Sigmoid colon (tissue), 7 donors: ENCODE measurements around the gene SYT11. TPM values are rescaled to one million over a fixed set of nuclear protein-coding genes. Genes with fewer than 3 reads are reported as not detected.

ENCODE experiments used
- DNase-seq: peaks from one replicate; pipeline ENCODE4 v3.0.0-alpha.2; 2019
- H3K27ac ChIP-seq, 4 donors: fragments of 200-600 bp; sonication (generic); one replicate each; pipeline ENCODE4 v1.5.1; 2016 to 2019; ENCODE audit warnings: mild to moderate bottlenecking in 1 of 4
- H3K27me3 ChIP-seq, 3 donors: fragments of 200-600 bp; sonication (generic); one replicate each; pipeline ENCODE4 v1.5.1; 2019; ENCODE audit warnings: mild to moderate bottlenecking in 1 of 3
- H3K36me3 ChIP-seq, 4 donors: fragments of 200-600 bp; sonication (generic); one replicate each; pipeline ENCODE4 v1.5.1; 2016 to 2019
- H3K4me1 ChIP-seq, 4 donors: fragments of 200-600 bp; sonication (generic); one replicate each; pipeline ENCODE4 v1.5.1; 2017 to 2019
- H3K4me3 ChIP-seq, 4 donors: fragments of 200-600 bp; sonication (generic); one replicate each; pipeline ENCODE4 v1.5.1; 2017 to 2019; ENCODE audit warnings: mild to moderate bottlenecking in 2 of 4, moderate library complexity in 1 of 4
- H3K9me3 ChIP-seq, 4 donors: fragments of 200-600 bp in 3 of 4; sonication (generic) in 3 of 4; one replicate each; pipeline versions ENCODE4 v1.5.1 to v1.6.1; 2013 to 2019
- EP300 ChIP-seq, 4 donors: sonication (generic); formaldehyde crosslinking; IDR thresholded peaks; one replicate each; pipeline ENCODE4 v1.6.1; 2017; ENCODE audit warnings: antibody characterized with exemption in 4 of 4
- POLR2A ChIP-seq, 2 donors: fragments of 450-650 bp; IDR thresholded peaks; one replicate each; pipeline ENCODE4 v1.6.1; 2016; ENCODE audit warnings: antibody characterized with exemption in 2 of 2, mild to moderate bottlenecking in 2 of 2, moderate library complexity in 2 of 2
- POLR2AphosphoS5 ChIP-seq, 4 donors: sonication (generic); formaldehyde crosslinking; IDR thresholded peaks; one replicate each; pipeline ENCODE4 v1.6.1; 2017; ENCODE audit warnings: antibody characterized with exemption in 4 of 4
- WGBS, 2 donors: extraction: QIAGEN DNeasy Blood & Tissue Kit; methylation state at CpG; one replicate each; pipeline ENCODE4 v1.1.7; 2013; 5-methylcytosine and 5-hydroxymethylcytosine counted together
- intact Hi-C: fragments of 100-400 bp; cut with DNase I; formaldehyde crosslinking; loops from one replicate; pipeline ENCODE4 v1.15.1; 2023
- polyA plus RNA-seq, 3 donors: library from polyadenylated mRNA; stranded (reverse); fragments of 200-250 nt; gene quantifications; one replicate each; pipeline ENCODE4 v1.2.3, GENCODE V29; 2013
- total RNA-seq, 4 donors: library from RNA; depleted of rRNA; stranded (reverse); fragments of >200 nt; gene quantifications; one replicate each; pipeline ENCODE4 v1.1.0, GENCODE V29; 2016
- TF ChIP-seq, protein P1 (sequence below), 4 experiments: fragments of 450-650 bp in 3 of 4; fragments of 200-600 bp in 1 of 4; IDR thresholded peaks; one replicate each; pipeline ENCODE4 v1.5.1; 2016 to 2019; ENCODE audit warnings: antibody characterized with exemption in 4 of 4, mild to moderate bottlenecking in 3 of 4, moderate library complexity in 2 of 4
- donor health status: healthy with polysubstance abuse.
- donor health status: Bipolar disorder and iron deficiency.
- donor health status: healthy.

Gene SYT11
- total and polyA plus RNA-seq, 7 donors = under 0.01 to 29.1 (median 14.0) TPM

DNA sequence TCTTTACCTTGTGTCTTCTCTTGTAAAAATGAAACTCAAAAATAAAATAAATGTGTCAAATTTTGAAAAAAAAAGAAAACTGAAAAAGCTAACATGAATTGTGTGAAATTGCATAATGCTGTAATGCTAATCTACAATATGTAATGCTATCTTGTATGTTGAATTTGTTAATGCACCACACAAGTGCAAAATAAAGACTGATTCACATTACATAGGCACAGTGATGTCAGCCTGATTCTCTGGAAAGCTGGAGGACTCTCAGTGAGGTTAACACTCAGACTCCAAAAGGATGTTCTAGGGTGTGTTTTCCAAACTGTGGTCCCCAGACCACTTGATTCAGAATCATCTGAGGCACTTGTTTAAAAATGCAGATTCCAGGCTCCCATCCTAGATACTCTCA lies 25.6 kb downstream of the SYT11 start:
- Histone ChIP-seq H3K27me3 (no peaks in the 10 kb centered on the region), H3K4me3 (no peak overlapping the region), H3K27ac (no peak overlapping the region), H3K36me3 (peaks cover 0 to 35% (median 0%) of the 10 kb centered on the region in 4 donors), H3K9me3 (no peaks in the 10 kb centered on the region), H3K4me1 (no peaks in the 10 kb centered on the region)
- TF ChIP-seq POLR2A (IDR thresholded peaks at IDR 0.05) = no peak
- TF ChIP-seq, protein P1, sequence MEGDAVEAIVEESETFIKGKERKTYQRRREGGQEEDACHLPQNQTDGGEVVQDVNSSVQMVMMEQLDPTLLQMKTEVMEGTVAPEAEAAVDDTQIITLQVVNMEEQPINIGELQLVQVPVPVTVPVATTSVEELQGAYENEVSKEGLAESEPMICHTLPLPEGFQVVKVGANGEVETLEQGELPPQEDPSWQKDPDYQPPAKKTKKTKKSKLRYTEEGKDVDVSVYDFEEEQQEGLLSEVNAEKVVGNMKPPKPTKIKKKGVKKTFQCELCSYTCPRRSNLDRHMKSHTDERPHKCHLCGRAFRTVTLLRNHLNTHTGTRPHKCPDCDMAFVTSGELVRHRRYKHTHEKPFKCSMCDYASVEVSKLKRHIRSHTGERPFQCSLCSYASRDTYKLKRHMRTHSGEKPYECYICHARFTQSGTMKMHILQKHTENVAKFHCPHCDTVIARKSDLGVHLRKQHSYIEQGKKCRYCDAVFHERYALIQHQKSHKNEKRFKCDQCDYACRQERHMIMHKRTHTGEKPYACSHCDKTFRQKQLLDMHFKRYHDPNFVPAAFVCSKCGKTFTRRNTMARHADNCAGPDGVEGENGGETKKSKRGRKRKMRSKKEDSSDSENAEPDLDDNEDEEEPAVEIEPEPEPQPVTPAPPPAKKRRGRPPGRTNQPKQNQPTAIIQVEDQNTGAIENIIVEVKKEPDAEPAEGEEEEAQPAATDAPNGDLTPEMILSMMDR (IDR thresholded peaks at IDR 0.05) = no peak
- TF ChIP-seq EP300 (IDR thresholded peaks at IDR 0.05) = no peak
- no peak for TF ChIP-seq POLR2AphosphoS5 (IDR thresholded peaks at IDR 0.05)
- DNase-seq = no peak
- intact Hi-C loops = no loop called here

DNA sequence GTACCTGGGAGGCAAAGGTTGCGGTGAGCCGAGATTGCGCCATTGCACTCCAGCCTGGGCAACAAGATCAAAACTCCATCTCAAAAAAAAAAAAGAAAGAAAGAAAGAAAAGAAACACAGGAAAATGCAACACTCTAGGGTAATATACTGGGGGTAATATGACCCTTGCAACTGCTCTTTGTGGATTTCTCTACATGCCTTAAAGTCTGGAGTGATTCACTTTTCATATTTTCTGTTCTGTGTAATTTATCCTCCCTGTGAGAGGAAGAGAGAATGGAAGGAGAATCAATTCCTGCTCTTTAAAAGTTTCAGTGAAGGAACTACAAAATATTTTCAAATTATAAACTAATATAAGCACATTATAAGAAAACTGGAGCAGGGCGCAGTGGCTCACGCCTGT lies 29.1 kb downstream of the SYT11 start:
- 95 to 98% methylated on average over 5 of the region's 5 CpGs for WGBS, 2 donors
- H3K4me3 ChIP-seq = no peak overlapping the region
- no peak overlapping the region for H3K27ac ChIP-seq
- peaks cover 0 to 9% (median 0%) of the 10 kb centered on the region in 4 donors for H3K36me3 ChIP-seq
- TF ChIP-seq EP300 (IDR thresholded peaks at IDR 0.05) (no peak), POLR2A (IDR thresholded peaks at IDR 0.05) (no peak), POLR2AphosphoS5 (IDR thresholded peaks at IDR 0.05) (no peak)
- TF ChIP-seq, protein P1 (IDR thresholded peaks at IDR 0.05) = no peak
- peaks cover 0 to 9% (median 2%) of the 10 kb centered on the region in 4 donors for H3K4me1 ChIP-seq
- H3K9me3 ChIP-seq = no peaks in the 10 kb centered on the region
- DNase-seq = no peak
- intact Hi-C loops = no loop called here
- no peaks in the 10 kb centered on the region for H3K27me3 ChIP-seq

DNA sequence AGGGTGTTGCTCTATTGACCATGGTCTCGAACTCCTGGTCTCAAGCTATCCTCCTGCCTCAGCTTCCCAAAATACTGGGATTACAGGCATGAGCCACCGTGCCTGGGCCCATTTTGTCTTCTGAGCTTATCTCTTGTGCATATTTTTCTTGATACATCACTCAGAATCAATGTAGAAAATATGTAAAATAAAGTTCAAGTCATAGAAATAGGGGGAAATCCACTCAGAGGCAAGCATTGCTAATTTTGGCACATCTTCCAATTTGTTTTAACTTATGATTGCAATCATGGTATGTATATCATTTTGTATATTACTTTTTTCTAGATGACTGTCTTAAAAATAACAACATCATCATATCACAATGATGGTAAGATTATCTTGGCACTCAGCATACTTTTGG lies 30.2 kb downstream of the SYT11 start:
- Histone ChIP-seq H3K27me3 (no peaks in the 10 kb centered on the region), H3K9me3 (no peaks in the 10 kb centered on the region), H3K4me1 (peaks cover 0 to 14% (median 2%) of the 10 kb centered on the region in 4 donors), H3K27ac (no peak overlapping the region), H3K4me3 (no peak overlapping the region), H3K36me3 (peaks cover 0 to 7% (median 0%) of the 10 kb centered on the region in 4 donors)
- DNase-seq = no peak
- WGBS, 2 donors = 75 to 84% methylated on average over 2 of the region's 2 CpGs
- TF ChIP-seq POLR2AphosphoS5 (IDR thresholded peaks at IDR 0.05) (no peak), POLR2A (IDR thresholded peaks at IDR 0.05) (no peak), EP300 (IDR thresholded peaks at IDR 0.05) (no peak)
- TF ChIP-seq, protein P1 (IDR thresholded peaks at IDR 0.05) = no peak
- intact Hi-C loops = no loop called here

DNA sequence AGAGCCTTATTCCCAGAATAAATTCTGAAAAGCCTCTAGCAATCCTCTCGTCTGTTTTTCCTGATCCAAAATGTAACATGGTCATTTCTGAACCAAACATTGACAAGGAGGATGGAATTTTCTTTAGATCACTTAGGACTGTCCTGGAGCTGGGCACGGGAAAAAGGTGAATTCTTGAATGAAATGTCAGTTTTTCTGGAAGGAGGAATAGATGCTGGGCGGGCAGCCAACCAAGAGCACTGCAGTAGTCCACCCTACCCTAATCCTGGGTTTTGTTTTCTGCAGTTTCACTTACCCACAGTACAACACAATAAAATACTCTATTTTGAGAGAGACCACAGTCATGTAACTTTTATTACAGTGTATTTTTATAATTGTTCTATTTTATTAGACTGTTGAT lies 30.9 kb downstream of the SYT11 start:
- WGBS, 2 donors = 59 to 74% methylated on average over 3 of the region's 3 CpGs
- no peak overlapping the region for H3K4me3 ChIP-seq
- no peaks in the 10 kb centered on the region for H3K9me3 ChIP-seq
- intact Hi-C loops = no loop called here
- H3K4me1 ChIP-seq = peaks cover 0 to 14% (median 2%) of the 10 kb centered on the region in 4 donors
- no peaks in the 10 kb centered on the region for H3K27me3 ChIP-seq
- peak overlapping the region in 1 of 4 donors; percentile 9 for H3K27ac ChIP-seq
- peaks cover 0 to 7% (median 0%) of the 10 kb centered on the region in 4 donors for H3K36me3 ChIP-seq
- TF ChIP-seq POLR2AphosphoS5 (IDR thresholded peaks at IDR 0.05) = no peak
- no peak for DNase-seq

DNA sequence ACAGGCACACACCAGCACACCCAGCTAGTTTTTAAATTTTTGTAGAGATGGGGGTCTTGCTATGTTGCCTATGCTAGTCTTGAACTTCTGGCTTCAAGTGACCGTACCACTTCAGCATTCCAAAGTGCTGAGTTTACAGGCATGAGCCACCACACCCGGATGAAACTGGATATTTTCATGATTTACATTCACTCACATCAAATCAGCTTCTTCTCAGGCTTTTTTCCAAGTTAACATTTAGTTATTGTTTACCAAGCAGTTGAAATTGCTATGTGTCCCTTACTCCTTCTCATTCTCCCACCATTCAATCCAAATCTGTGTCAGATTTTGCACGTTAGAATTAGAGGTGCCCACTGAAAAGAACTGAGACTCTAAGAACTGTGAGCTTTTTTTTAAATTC lies 33.4 kb downstream of the SYT11 start:
- intact Hi-C loops = no loop called here
- 13 to 47% methylated on average over 3 of the region's 3 CpGs for WGBS, 2 donors

More for the DNA sequence above, 33.4 kb downstream of the SYT11 start:
- Histone ChIP-seq H3K27me3 (no peaks in the 10 kb centered on the region), H3K9me3 (no peaks in the 10 kb centered on the region), H3K36me3 (peaks cover 0 to 22% (median 8%) of the 10 kb centered on the region in 4 donors), H3K4me3 (no peak overlapping the region), H3K27ac (peak overlapping the region; percentile 47 to 64 (median 59)), H3K4me1 (peaks cover 0 to 14% (median 2%) of the 10 kb centered on the region in 4 donors)
- DNase-seq = no peak
- TF ChIP-seq EP300 (IDR thresholded peaks at IDR 0.05) = no peak
- TF ChIP-seq POLR2A (IDR thresholded peaks at IDR 0.05) = no peak
- no peak for TF ChIP-seq POLR2AphosphoS5 (IDR thresholded peaks at IDR 0.05)
- TF ChIP-seq, protein P1 (IDR thresholded peaks at IDR 0.05) = no peak
